Measurements from ENCODE around the gene USP34. TPM values are rescaled to one million over a fixed set of nuclear protein-coding genes. Genes with fewer than 3 reads are reported as not detected.

USP34 gene
- total RNA-seq, 1 donor from 2014 or later: 95.9 TPM

- Mint-ChIP-seq H3K4me3 (no peak overlapping the region), H3K36me3 (ENCODE audit: low read depth) (peaks cover 21% of the 10 kb centered on the region), H3K4me1 (no peaks in the 10 kb centered on the region), H3K27ac (ENCODE audit: unreplicated experiment) (no peak overlapping the region), H3K9me3 (no peaks in the 10 kb centered on the region), H3K27me3 (ENCODE audit: low read depth) (no peaks in the 10 kb centered on the region)
- no peak for TF ChIP-seq CTCF (conservative IDR thresholded peaks at IDR 0.05)
- no peak for DNase-seq (ENCODE audit: low read depth, low spot score)
These were observed 99.9 kb downstream of the USP34 start for GRCh38 chr2:61371027-61371426.

GRCh38 chr2:61368687-61369665 lies 101.9 kb downstream of the USP34 start:
- H3K36me3 Mint-ChIP-seq (ENCODE audit: low read depth): peaks cover 10% of the 10 kb centered on the region
- H3K4me3 Mint-ChIP-seq: no peak overlapping the region
- H3K9me3 Mint-ChIP-seq: no peaks in the 10 kb centered on the region
- H3K27me3 Mint-ChIP-seq (ENCODE audit: low read depth): no peaks in the 10 kb centered on the region
- no peak overlapping the region for H3K27ac Mint-ChIP-seq (ENCODE audit: unreplicated experiment)
- H3K4me1 Mint-ChIP-seq: no peaks in the 10 kb centered on the region
- DNase-seq (ENCODE audit: low read depth, low spot score): no peak
- no peak for TF ChIP-seq CTCF (conservative IDR thresholded peaks at IDR 0.05)

- Mint-ChIP-seq H3K4me3 (no peak overlapping the region), H3K4me1 (no peaks in the 10 kb centered on the region), H3K9me3 (peaks cover 7% of the 10 kb centered on the region), H3K27me3 (ENCODE audit: low read depth) (no peaks in the 10 kb centered on the region), H3K36me3 (ENCODE audit: low read depth) (peaks cover 24% of the 10 kb centered on the region), H3K27ac (ENCODE audit: unreplicated experiment) (no peak overlapping the region)
- TF ChIP-seq CTCF (conservative IDR thresholded peaks at IDR 0.05): no peak
- no peak for DNase-seq (ENCODE audit: low read depth, low spot score)
These were observed 103.7 kb downstream of the USP34 start for GRCh38 chr2:61367177-61367576.

GRCh38 chr2:61363580-61363979 lies 107.3 kb downstream of the USP34 start:
- Mint-ChIP-seq H3K27me3 (ENCODE audit: low read depth) (no peaks in the 10 kb centered on the region), H3K9me3 (peaks cover 10% of the 10 kb centered on the region), H3K27ac (ENCODE audit: unreplicated experiment) (no peak overlapping the region), H3K4me3 (no peak overlapping the region), H3K4me1 (no peaks in the 10 kb centered on the region), H3K36me3 (ENCODE audit: low read depth) (peaks cover 30% of the 10 kb centered on the region)
- DNase-seq (ENCODE audit: low read depth, low spot score): no peak
- no peak for TF ChIP-seq CTCF (conservative IDR thresholded peaks at IDR 0.05)

- H3K27ac Mint-ChIP-seq (ENCODE audit: unreplicated experiment): no peak overlapping the region
- peaks cover 30% of the 10 kb centered on the region for H3K36me3 Mint-ChIP-seq (ENCODE audit: low read depth)
- no peak overlapping the region for H3K4me3 Mint-ChIP-seq
- no peaks in the 10 kb centered on the region for H3K27me3 Mint-ChIP-seq (ENCODE audit: low read depth)
- no peak for TF ChIP-seq CTCF (conservative IDR thresholded peaks at IDR 0.05)
- DNase-seq (ENCODE audit: low read depth, low spot score): no peak
- H3K9me3 Mint-ChIP-seq: peaks cover 10% of the 10 kb centered on the region
- H3K4me1 Mint-ChIP-seq: no peaks in the 10 kb centered on the region
These were observed 108.0 kb downstream of the USP34 start for GRCh38 chr2:61362873-61363272.

All from neural crest cell (in vitro differentiated cells).